HepG2 (cell line): ENCODE measurements around the gene RAD51D.

ENCODE experiments used
- ARNT ChIP-seq: fragments of 450-650 bp; IDR thresholded peaks from 2 replicates; pipeline ENCODE4 v1.6.1; 2017
- CREB1 ChIP-seq, 2 experiments: fragments of 450-650 bp in 1 of 2; IDR thresholded peaks; 2 replicates each; pipeline ENCODE4 v1.6.1; 2016 to 2017; ENCODE audit warnings: control low read depth in 1 of 2, mild to moderate bottlenecking in 1 of 2, missing compliant biosample characterization in 1 of 2, missing genetic modification characterization in 1 of 2
- DPF2 ChIP-seq: sonication (generic); formaldehyde crosslinking; IDR thresholded peaks from 2 replicates; pipeline ENCODE4 v1.4.0; 2020; ENCODE audit warnings: mild to moderate bottlenecking, low read depth, missing genetic modification reagents, borderline replicate concordance
- EZH2 ChIP-seq: conservative IDR thresholded peaks from 2 replicates; pipeline ENCODE4 v1.6.1; 2012; ENCODE audit warnings: mild to moderate bottlenecking, low read depth, low read length, moderate library complexity
- HNRNPH1 ChIP-seq: fragments of 200-400 bp; formaldehyde crosslinking; optimal IDR thresholded peaks from 2 replicates; pipeline ENCODE3; 2017; ENCODE audit warnings: mild to moderate bottlenecking, low read depth, low read length
- HNRNPLL ChIP-seq: fragments of 200-400 bp; formaldehyde crosslinking; IDR thresholded peaks from 2 replicates; pipeline ENCODE4 v1.6.1; 2017; ENCODE audit warnings: mild to moderate bottlenecking, low read depth, low read length; ENCODE audit not compliant: poor library complexity, severe bottlenecking
- HOXA3 ChIP-seq: sonication (generic); formaldehyde crosslinking; IDR thresholded peaks from 2 replicates; pipeline ENCODE4 v1.5.0; 2020; ENCODE audit warnings: missing genetic modification reagents

GRCh38 chr17:35119370-35120165, at the start of gene RAD51D:
- TF ChIP-seq DPF2 (no peak), HNRNPH1 (no peak), HOXA3 (CRISPR knock-in tag) (peak; percentile 62; the same call in 1 of the 2 replicates), HNRNPLL (peak; percentile 67), CREB1 (IDR thresholded peaks at IDR 0.05) (no peak), CREB1 (CRISPR knock-in tag; IDR thresholded peaks at IDR 0.05) (no peak), ARNT (no peak), EZH2 (no peak)
